Adrenal gland (tissue), 12 donors: ENCODE results near the gene APRT. TPM values are rescaled to one million over a fixed set of nuclear protein-coding genes. Genes with fewer than 3 reads are reported as not detected.

Experiments
- DNase-seq, 7 donors: peaks; one replicate each; pipeline ENCODE4 v3.0.0-alpha.2; 2019 to 2020
- H3K27ac ChIP-seq, 5 donors: fragments of 200-600 bp; sonication (generic) in 4 of 5; 1 replicate in 3 of 5; 2 replicates in 2 of 5; pipeline versions ENCODE4 v1.5.1 to v1.8.0; 2016 to 2020; ENCODE audit warnings: mild to moderate bottlenecking in 1 of 5
- H3K27me3 ChIP-seq: fragments of 200-600 bp; 2 replicates; pipeline ENCODE4 v1.8.0; 2021
- H3K36me3 ChIP-seq, 2 donors: fragments of 200-600 bp; replicated peaks in 1 of 2; 1 replicate in 1 of 2; 2 replicates in 1 of 2; pipeline versions ENCODE4 v1.5.1 to v1.8.0; 2018 to 2022
- H3K4me1 ChIP-seq, 2 donors: fragments of 200-600 bp; replicated peaks in 1 of 2; 1 replicate in 1 of 2; 2 replicates in 1 of 2; pipeline versions ENCODE4 v1.5.1 to v1.8.0; 2018 to 2021
- H3K4me3 ChIP-seq, 4 donors: fragments of 200-600 bp; sonication (generic) in 3 of 4; one replicate each; pipeline ENCODE4 v1.5.1; 2016 to 2018
- H3K9me3 ChIP-seq, 3 donors: fragments of 200-600 bp; sonication (generic) in 1 of 3; replicated peaks in 1 of 3; 1 replicate in 2 of 3; 2 replicates in 1 of 3; pipeline versions ENCODE4 v1.5.1 to v1.8.0; 2016 to 2021
- CTCF ChIP-seq, 6 experiments: fragments of 450-650 bp in 4 of 6; fragments of 200-600 bp in 2 of 6; sonication (generic) in 1 of 6; IDR thresholded peaks; 1 replicate in 5 of 6; 2 replicates in 1 of 6; pipeline versions ENCODE4 v1.5.1 to v1.8.0; 2016 to 2021; ENCODE audit warnings: antibody characterized with exemption in 6 of 6, mild to moderate bottlenecking in 2 of 6, moderate library complexity in 1 of 6
- POLR2A ChIP-seq, 2 donors: fragments of 450-650 bp; IDR thresholded peaks; one replicate each; pipeline ENCODE4 v1.6.1; 2017; ENCODE audit warnings: antibody characterized with exemption in 2 of 2, mild to moderate bottlenecking in 2 of 2, moderate library complexity in 1 of 2
- WGBS, 4 donors: extraction: QIAGEN DNeasy Blood & Tissue Kit in 2 of 4; methylation state at CpG; one replicate each; pipeline versions ENCODE4 v1.1.5 to v1.1.7; 2013 to 2017; 5-methylcytosine and 5-hydroxymethylcytosine counted together
- intact Hi-C, 2 donors: fragments of 100-400 bp; cut with DNase I; formaldehyde crosslinking; loops; one replicate each; pipeline versions ENCODE4 v1.14.1 to v1.15.0; 2022 to 2023
- polyA plus RNA-seq, 3 donors: library from polyadenylated mRNA; stranded (reverse); fragments of 200-250 nt in 2 of 3; fragments of 350-450 nt in 1 of 3; fragmentation: Illumina TruSeq in 1 of 3; extraction: RNeasy Lipid Tissue Mini Kit (QIAGEN cat#74804) in 1 of 3; gene quantifications; one replicate each; pipeline ENCODE4 v1.2.3, GENCODE V29; 2013 to 2014
- total RNA-seq, 9 donors: library from RNA; depleted of rRNA in 4 of 9; stranded (reverse); fragments of >200 nt in 4 of 9; fragments of 120-200 nt in 1 of 9; fragmentation: NEBNext Ultra II Directional in 1 of 9; extraction: Animal tissue kit (Norgen Biotek cat#: 25700) in 1 of 9; gene quantifications; one replicate each; pipeline versions ENCODE4 v1.1.0 to v1.2.4, GENCODE V29; 2013 to 2023
- donor health status: healthy with polysubstance abuse.
- donor health status: Bipolar disorder and iron deficiency.
- donor health status: DM: yes; HTN: yes; CAD: no.
- donor health status: DM: no; HTN: no; CAD: no.
- donor health status: DM: no; HTN: no; CAD: no.
- donor health status: DM: yes; HTN: yes; CAD: no.

APRT gene
- total and polyA plus RNA-seq, 12 donors = 116 to 297 (median 181) TPM

GRCh38 chr16:88833086-88833485 lies 21.4 kb upstream of the APRT start:
- H3K36me3 ChIP-seq = peaks cover 0 to 4% of the 10 kb centered on the region in 2 donors
- no peak overlapping the region for H3K4me3 ChIP-seq
- intact Hi-C loops = no loop called here
- WGBS, 4 donors = 91 to 97% (median 97%) methylated on average over 9 to 13 of the region's 13 CpGs
- no peaks in the 10 kb centered on the region for H3K9me3 ChIP-seq
- TF ChIP-seq CTCF (IDR thresholded peaks at IDR 0.05) (no peak), POLR2A (IDR thresholded peaks at IDR 0.05) (no peak)
- H3K27ac ChIP-seq = no peak overlapping the region
- no peak for DNase-seq
- H3K27me3 ChIP-seq = no peaks in the 10 kb centered on the region
- no peaks in the 10 kb centered on the region for H3K4me1 ChIP-seq

- peak in 2 of 7 donors; percentile 51 to 67 for DNase-seq
- Histone ChIP-seq H3K27ac (no peak overlapping the region), H3K4me3 (no peak overlapping the region), H3K27me3 (no peaks in the 10 kb centered on the region), H3K9me3 (no peaks in the 10 kb centered on the region), H3K4me1 (no peaks in the 10 kb centered on the region), H3K36me3 (peaks cover 0 to 9% of the 10 kb centered on the region in 2 donors)
- TF ChIP-seq CTCF (IDR thresholded peaks at IDR 0.05) (peak in 2 of 6 experiments; percentile 12 to 30), POLR2A (IDR thresholded peaks at IDR 0.05) (no peak)
- intact Hi-C loops = no loop called here
- WGBS, 4 donors = 60 to 70% (median 64%) methylated on average over 1 to 13 of the region's 13 CpGs
These were observed 20.1 kb upstream of the APRT start for GRCh38 chr16:88831838-88832237.

- WGBS, 4 donors = 88 to 95% (median 92%) methylated on average over 13 to 14 of the region's 14 CpGs
- no peak for TF ChIP-seq POLR2A (IDR thresholded peaks at IDR 0.05)
- no peak for TF ChIP-seq CTCF (IDR thresholded peaks at IDR 0.05)
- Histone ChIP-seq H3K27ac (peak overlapping the region in 2 of 5 donors; percentile 20 to 49), H3K36me3 (peaks cover 0 to 13% of the 10 kb centered on the region in 2 donors), H3K27me3 (no peaks in the 10 kb centered on the region), H3K9me3 (no peaks in the 10 kb centered on the region), H3K4me3 (no peak overlapping the region), H3K4me1 (no peaks in the 10 kb centered on the region)
- no peak for DNase-seq
- intact Hi-C loops = no loop called here
These were observed 19.1 kb upstream of the APRT start for GRCh38 chr16:88830783-88831182.

GRCh38 chr16:88830258-88830657 lies 18.5 kb upstream of the APRT start:
- H3K27ac ChIP-seq = peak overlapping the region in 2 of 5 donors; percentile 20 to 49
- WGBS, 4 donors = 54 to 76% (median 73%) methylated on average over 6 to 11 of the region's 11 CpGs
- no peaks in the 10 kb centered on the region for H3K4me1 ChIP-seq
- intact Hi-C loops = no loop called here
- H3K4me3 ChIP-seq = no peak overlapping the region
- no peaks in the 10 kb centered on the region for H3K9me3 ChIP-seq
- H3K27me3 ChIP-seq = no peaks in the 10 kb centered on the region
- no peak for TF ChIP-seq POLR2A (IDR thresholded peaks at IDR 0.05)
- TF ChIP-seq CTCF (IDR thresholded peaks at IDR 0.05) = no peak
- H3K36me3 ChIP-seq = peaks cover 0 to 13% of the 10 kb centered on the region in 2 donors
- DNase-seq = no peak
